ENCODE measurements around the gene TRIM24. TPM values are rescaled to one million over a fixed set of nuclear protein-coding genes. Genes with fewer than 3 reads are reported as not detected.

Gene TRIM24
- total RNA-seq, 2 donors from 2014 or later = 4.7 to 9.1 TPM

GRCh38 chr7:138610671-138611170 is 150.7 kb downstream of the TRIM24 start:
- H3K27ac ChIP-seq = no peak overlapping the region
- no peak for ATAC-seq (ENCODE audit: insufficient number of reproducible peaks, low FRiP score, low read depth)
- H3K36me3 ChIP-seq = no peaks in the 10 kb centered on the region

GRCh38 chr7:138613630-138614029 is 153.6 kb downstream of the TRIM24 start:
- Histone ChIP-seq H3K4me1 (ENCODE audit: control insufficient read depth in 1 of 2, low read depth in 2 of 2) (no peaks in the 10 kb centered on the region), H3K27ac (no peak overlapping the region), H3K9me3 (no peaks in the 10 kb centered on the region), H3K36me3 (no peaks in the 10 kb centered on the region), H3K27me3 (replicated peaks; ENCODE audit: insufficient read depth) (no peaks in the 10 kb centered on the region), H3K4me3 (no peak overlapping the region)
- DNase-seq (ENCODE audit: low spot score) (no peak), ATAC-seq (ENCODE audit: insufficient number of reproducible peaks, low FRiP score, low read depth) (no peak)
- no peak for TF ChIP-seq CTCF (IDR thresholded peaks at IDR 0.05)

More at GRCh38 chr7:138610671-138611170, 150.7 kb downstream of the TRIM24 start:
- H3K9me3 ChIP-seq = no peaks in the 10 kb centered on the region
- no peak for TF ChIP-seq CTCF (IDR thresholded peaks at IDR 0.05)
- H3K27me3 ChIP-seq (replicated peaks; ENCODE audit: insufficient read depth) = no peaks in the 10 kb centered on the region
- DNase-seq (ENCODE audit: low spot score) = no peak
- H3K4me3 ChIP-seq = no peak overlapping the region
- no peaks in the 10 kb centered on the region for H3K4me1 ChIP-seq (ENCODE audit: control insufficient read depth in 1 of 2, low read depth in 2 of 2)

- Histone ChIP-seq H3K4me3 (no peak overlapping the region), H3K9me3 (no peaks in the 10 kb centered on the region), H3K27me3 (replicated peaks; ENCODE audit: insufficient read depth) (no peaks in the 10 kb centered on the region), H3K27ac (no peak overlapping the region), H3K36me3 (no peaks in the 10 kb centered on the region), H3K4me1 (ENCODE audit: control insufficient read depth in 1 of 2, low read depth in 2 of 2) (no peaks in the 10 kb centered on the region)
- ATAC-seq (ENCODE audit: insufficient number of reproducible peaks, low FRiP score, low read depth) (no peak), DNase-seq (ENCODE audit: low spot score) (no peak)
- TF ChIP-seq CTCF (IDR thresholded peaks at IDR 0.05) = no peak
Observed at GRCh38 chr7:138616085-138616484, 156.0 kb downstream of the TRIM24 start.

- no peak for ATAC-seq (ENCODE audit: insufficient number of reproducible peaks, low FRiP score, low read depth)
- no peak overlapping the region for H3K27ac ChIP-seq
- no peaks in the 10 kb centered on the region for H3K4me1 ChIP-seq (ENCODE audit: control insufficient read depth in 1 of 2, low read depth in 2 of 2)
- no peak for TF ChIP-seq CTCF (IDR thresholded peaks at IDR 0.05)
- H3K27me3 ChIP-seq (replicated peaks; ENCODE audit: insufficient read depth) = no peaks in the 10 kb centered on the region
- no peaks in the 10 kb centered on the region for H3K9me3 ChIP-seq
- H3K4me3 ChIP-seq = no peak overlapping the region
- no peaks in the 10 kb centered on the region for H3K36me3 ChIP-seq
- no peak for DNase-seq (ENCODE audit: low spot score)
Observed at GRCh38 chr7:138618506-138618905, 158.4 kb downstream of the TRIM24 start.

GRCh38 chr7:138618933-138619332 is 158.9 kb downstream of the TRIM24 start:
- no peak for DNase-seq (ENCODE audit: low spot score)
- H3K36me3 ChIP-seq = no peaks in the 10 kb centered on the region
- no peak for TF ChIP-seq CTCF (IDR thresholded peaks at IDR 0.05)

More at GRCh38 chr7:138618933-138619332, 158.9 kb downstream of the TRIM24 start:
- Histone ChIP-seq H3K9me3 (no peaks in the 10 kb centered on the region), H3K27ac (no peak overlapping the region), H3K27me3 (replicated peaks; ENCODE audit: insufficient read depth) (no peaks in the 10 kb centered on the region), H3K4me3 (no peak overlapping the region), H3K4me1 (ENCODE audit: control insufficient read depth in 1 of 2, low read depth in 2 of 2) (no peaks in the 10 kb centered on the region)
- ATAC-seq (ENCODE audit: insufficient number of reproducible peaks, low FRiP score, low read depth) = no peak

Measured in thoracic aorta (tissue), 2 donors.